Measurements from ENCODE around the gene BUD23. TPM values are rescaled to one million over a fixed set of nuclear protein-coding genes. Genes with fewer than 3 reads are reported as not detected.

BUD23 gene
- total RNA-seq, 1 donor from 2014 or later, result 42.4 TPM

GRCh38 chr7:73663033-73663432 is 20.4 kb upstream of the BUD23 start:
- Histone ChIP-seq H3K27me3 (ENCODE audit: low read depth) (no peaks in the 10 kb centered on the region), H3K4me3 (no peak overlapping the region), H3K36me3 (no peaks in the 10 kb centered on the region), H3K27ac (no peak overlapping the region), H3K4me1 (no peaks in the 10 kb centered on the region), H3K9me3 (peaks cover 4% of the 10 kb centered on the region)
- no peak for DNase-seq
- intact Hi-C loops (cut with DNase I), result no loop called here
- ATAC-seq, result no peak
- no peak for TF ChIP-seq CTCF (IDR thresholded peaks at IDR 0.05)

- Histone ChIP-seq H3K9me3 (peaks cover 4% of the 10 kb centered on the region), H3K27me3 (ENCODE audit: low read depth) (no peaks in the 10 kb centered on the region), H3K4me1 (peaks cover 8% of the 10 kb centered on the region), H3K4me3 (peak within 1 kb of the TSS; percentile 54), H3K27ac (no peak within 1 kb of the TSS), H3K36me3 (no peaks in the 10 kb centered on the region)
- ATAC-seq, result peak; percentile 97 to 98
- DNase-seq, result peak; percentile 94
- TF ChIP-seq CTCF (IDR thresholded peaks at IDR 0.05), result peak; percentile 62
- intact Hi-C loops (cut with DNase I), result no loop called here
These were observed 15.9 kb upstream of the BUD23 start, which contains the start of gene VPS37D for GRCh38 chr7:73667344-73668102. Gene VPS37D (plus strand): TSS chr7:73667831. CDS start chr7:73667959, 128 bp downstream.

GRCh38 chr7:73668103-73668885 is 15.1 kb upstream of the BUD23 start:
- Histone ChIP-seq H3K4me1 (peaks cover 8% of the 10 kb centered on the region), H3K27ac (no peak overlapping the region), H3K9me3 (no peaks in the 10 kb centered on the region), H3K36me3 (no peaks in the 10 kb centered on the region), H3K27me3 (ENCODE audit: low read depth) (no peaks in the 10 kb centered on the region), H3K4me3 (peak overlapping the region; percentile 54)
- ATAC-seq, result no peak
- no peak for TF ChIP-seq CTCF (IDR thresholded peaks at IDR 0.05)
- DNase-seq, result no peak
- intact Hi-C loops (cut with DNase I), result no loop called here

- peak overlapping the region; percentile 54 for H3K4me3 ChIP-seq
- no peaks in the 10 kb centered on the region for H3K9me3 ChIP-seq
- no peak overlapping the region for H3K27ac ChIP-seq
- H3K4me1 ChIP-seq, result peaks cover 8% of the 10 kb centered on the region
- H3K36me3 ChIP-seq, result no peaks in the 10 kb centered on the region
- ATAC-seq (no peak), DNase-seq (no peak)
- TF ChIP-seq CTCF (IDR thresholded peaks at IDR 0.05), result no peak
- intact Hi-C loops (cut with DNase I), result no loop called here
- H3K27me3 ChIP-seq (ENCODE audit: low read depth), result no peaks in the 10 kb centered on the region
These were observed 14.5 kb upstream of the BUD23 start for GRCh38 chr7:73668886-73669230.

GRCh38 chr7:73669288-73669701 is 14.1 kb upstream of the BUD23 start:
- no peaks in the 10 kb centered on the region for H3K36me3 ChIP-seq
- H3K4me3 ChIP-seq, result no peak overlapping the region
- peaks cover 8% of the 10 kb centered on the region for H3K4me1 ChIP-seq
- intact Hi-C loops (cut with DNase I), result no loop called here
- TF ChIP-seq CTCF (IDR thresholded peaks at IDR 0.05), result no peak
- ATAC-seq (no peak), DNase-seq (no peak)
- H3K27ac ChIP-seq, result no peak overlapping the region
- H3K9me3 ChIP-seq, result no peaks in the 10 kb centered on the region
- no peaks in the 10 kb centered on the region for H3K27me3 ChIP-seq (ENCODE audit: low read depth)

All from lower lobe of right lung (tissue), 2 donors.